HG02610 (cell line): ENCODE measurements around the gene CHST14.

Experiments
- ATAC-seq: cut with Tn5 transposase; IDR thresholded peaks from one replicate; pipeline ENCODE4 v1.9.1; 2021; ENCODE audit warnings: mild to moderate bottlenecking, moderate library complexity; ENCODE audit not compliant: unreplicated experiment

CHST14 gene

GRCh38 chr15:40487816-40488682 is 17.3 kb downstream of the CHST14 start:
- ATAC-seq = no peak

GRCh38 chr15:40489274-40490175 is 18.7 kb downstream of the CHST14 start:
- no peak for ATAC-seq

- no peak for ATAC-seq
Observed at GRCh38 chr15:40493089-40493840, 22.5 kb downstream of the CHST14 start.

- no peak for ATAC-seq
Observed at GRCh38 chr15:40495516-40495915, 24.7 kb downstream of the CHST14 start.

GRCh38 chr15:40498418-40498817 is 27.6 kb downstream of the CHST14 start:
- ATAC-seq = no peak

- no peak for ATAC-seq
Observed at GRCh38 chr15:40498891-40499290, 28.1 kb downstream of the CHST14 start.

- no peak for ATAC-seq
Observed at GRCh38 chr15:40499931-40500330, 29.1 kb downstream of the CHST14 start.

GRCh38 chr15:40500568-40501330 is 30.0 kb downstream of the CHST14 start:
- ATAC-seq = no peak

- ATAC-seq = no peak
Observed at GRCh38 chr15:40501487-40501886, 30.7 kb downstream of the CHST14 start.

GRCh38 chr15:40506964-40507571 is 36.3 kb downstream of the CHST14 start:
- ATAC-seq = peak; percentile 59

- ATAC-seq = no peak
Observed at GRCh38 chr15:40508216-40508615, 37.4 kb downstream of the CHST14 start.

GRCh38 chr15:40510201-40510600 is 39.4 kb downstream of the CHST14 start:
- ATAC-seq = no peak

- ATAC-seq = peak; percentile 38
Observed at GRCh38 chr15:40511093-40511471, 40.3 kb downstream of the CHST14 start.

GRCh38 chr15:40511472-40512133 is 40.8 kb downstream of the CHST14 start:
- peak; percentile 43 for ATAC-seq

- no peak for ATAC-seq
Observed at GRCh38 chr15:40512440-40512839, 41.7 kb downstream of the CHST14 start.

GRCh38 chr15:40513609-40514008 is 42.8 kb downstream of the CHST14 start:
- no peak for ATAC-seq

- ATAC-seq = no peak
Observed at GRCh38 chr15:40516322-40516721, 45.5 kb downstream of the CHST14 start.
